PC-3 (cell line): ENCODE data around the gene ADAM29. TPM values are rescaled to one million over a fixed set of nuclear protein-coding genes. Genes with fewer than 3 reads are reported as not detected.

Experiments
- ATAC-seq: fragments of 200-7000 bp; cut with Tn5 transposase; 2 replicates; pipeline ENCODE4 v1.9.1; 2020; ENCODE audit warnings: mild to moderate bottlenecking, moderate library complexity
- BruUV-seq: library from RNA; stranded (reverse); fragments of 400-500 nt; replicated peaks from 2 replicates; lab custom pipeline; 2021; lab: Mats Ljungman, UMichigan
- CTCF ChIA-PET: fragments of 300-600 bp; sonication (Branson Sonifier 250); formaldehyde crosslinking; loops from one replicate; lab custom pipeline; 2022; ENCODE audit warnings: antibody characterized with exemption; lab: Charles Lee
- POLR2A ChIA-PET: fragments of 300-600 bp; sonication (Branson Sonifier 250); formaldehyde crosslinking; loops from one replicate; lab custom pipeline; 2022; ENCODE audit warnings: antibody characterized with exemption; ENCODE audit not compliant: unreplicated experiment; lab: Charles Lee
- DNase-seq: peaks from one replicate; pipeline ENCODE4 v3.0.0-alpha.2; 2015
- H2AFZ ChIP-seq: fragments of 300-600 bp; sonication (generic); 2 replicates; pipeline ENCODE4 v1.6.0; 2016; ENCODE audit warnings: antibody characterized with exemption, low read length
- H3F3A ChIP-seq: fragments of 300-600 bp; sonication (generic); one replicate; pipeline ENCODE4 v1.6.0; 2017; ENCODE audit warnings: antibody characterized with exemption, low read length, control low read depth, mild to moderate bottlenecking; ENCODE audit not compliant: unreplicated experiment
- H3K27ac ChIP-seq: fragments of 300-600 bp; sonication (generic); 2 replicates; pipeline ENCODE4 v1.5.1; 2016; ENCODE audit warnings: mild to moderate bottlenecking, low read length
- H3K27me3 ChIP-seq: fragments of 300-600 bp; sonication (generic); 2 replicates; pipeline ENCODE4 v1.6.1; 2016; ENCODE audit warnings: low read length, mixed read lengths
- H3K36me3 ChIP-seq: fragments of 300-600 bp; sonication (generic); 2 replicates; pipeline ENCODE4 v1.6.1; 2016; ENCODE audit warnings: low read depth, mixed run types, low read length, mixed read lengths
- H3K4me1 ChIP-seq: fragments of 300-600 bp; sonication (generic); 2 replicates; pipeline ENCODE4 v1.5.1; 2016; ENCODE audit warnings: low read length; ENCODE audit not compliant: insufficient read depth
- H3K4me2 ChIP-seq: fragments of 300-600 bp; sonication (generic); 2 replicates; pipeline ENCODE4 v1.6.0; 2016; ENCODE audit warnings: low read length
- H3K4me3 ChIP-seq: fragments of 300-600 bp; sonication (generic); 2 replicates; pipeline ENCODE4 v1.5.1; 2016; ENCODE audit warnings: mild to moderate bottlenecking, low read length, mixed read lengths
- H3K79me2 ChIP-seq: fragments of 300-600 bp; sonication (generic); 2 replicates; pipeline ENCODE4 v1.6.1; 2017; ENCODE audit warnings: low read length, mixed read lengths
- H3K9ac ChIP-seq: fragments of 300-600 bp; sonication (generic); 2 replicates; pipeline ENCODE4 v1.6.0; 2016; ENCODE audit warnings: mild to moderate bottlenecking, low read length
- H3K9me2 ChIP-seq: fragments of 300-600 bp; sonication (generic); replicated peaks from 2 replicates; pipeline ENCODE4 v1.6.1; 2016; ENCODE audit warnings: mixed run types, low read length, mixed read lengths
- H3K9me3 ChIP-seq: fragments of 300-600 bp; sonication (generic); 2 replicates; pipeline ENCODE4 v1.6.1; 2016; ENCODE audit warnings: low read length, mixed read lengths
- H4K20me1 ChIP-seq: fragments of 300-600 bp; sonication (generic); 2 replicates; pipeline ENCODE4 v1.6.1; 2016; ENCODE audit warnings: low read length, mixed read lengths
- CTCF ChIP-seq: fragments of 300-600 bp; sonication (generic); conservative IDR thresholded peaks from 2 replicates; pipeline ENCODE4 v1.5.1; 2017; ENCODE audit warnings: antibody characterized with exemption, low read depth, mild to moderate bottlenecking, low read length
- EZH2 ChIP-seq: fragments of 300-600 bp; sonication (generic); IDR thresholded peaks from one replicate; pipeline ENCODE4 v1.6.1; 2017; ENCODE audit warnings: antibody characterized with exemption, mild to moderate bottlenecking, low read length; ENCODE audit not compliant: unreplicated experiment
- EZH2phosphoT487 ChIP-seq: fragments of 300-600 bp; sonication (generic); IDR thresholded peaks from 2 replicates; pipeline ENCODE4 v1.6.1; 2018; ENCODE audit warnings: mild to moderate bottlenecking, antibody characterized with exemption, low read length, borderline replicate concordance
- intact Hi-C: fragments of 100-400 bp; cut with micrococcal nuclease; formaldehyde crosslinking; loops from 2 replicates; pipeline ENCODE4 v1.9.0; 2023
- total RNA-seq: library from RNA; depleted of rRNA; stranded (reverse); fragments of >200 nt; gene quantifications from 2 replicates; pipeline ENCODE4 v1.2.3, GENCODE V29; 2014

ADAM29 gene
- total RNA-seq, 1 experiment from 2014 or later, result not detected

GRCh38 chr4:174933083-174933482, 14.9 kb downstream of the ADAM29 start:
- no peak for TF ChIP-seq EZH2phosphoT487
- no peak for TF ChIP-seq CTCF
- no peak for TF ChIP-seq EZH2
- no peaks in the 10 kb centered on the region for H3K79me2 ChIP-seq
- no peaks in the 10 kb centered on the region for H3K9me2 ChIP-seq
- no peaks in the 10 kb centered on the region for H3K27me3 ChIP-seq
- no peaks in the 10 kb centered on the region for H4K20me1 ChIP-seq
- H3K36me3 ChIP-seq, result no peaks in the 10 kb centered on the region
- no peaks in the 10 kb centered on the region for H3K9me3 ChIP-seq
- no peaks in the 10 kb centered on the region for H3F3A ChIP-seq
- BruUV-seq, result no TSS peak
- H3K4me2 ChIP-seq, result no peak overlapping the region
- no peaks in the 10 kb centered on the region for H3K4me1 ChIP-seq
- ChIA-PET POLR2A (interaction anchor here (0.7 kb wide), 1 partner anchor 1609 kb away, joined by 5 read pairs; no protein-coding TSS in a partner anchor), CTCF (no interaction called here)
- ATAC-seq (no peak), DNase-seq (no peak)
- no peak overlapping the region for H3K27ac ChIP-seq
- intact Hi-C loops, result no loop called here
- no peak overlapping the region for H2AFZ ChIP-seq
- no peak overlapping the region for H3K4me3 ChIP-seq
- H3K9ac ChIP-seq, result no peak overlapping the region

- H3F3A ChIP-seq, result no peaks in the 10 kb centered on the region
- no peak for ATAC-seq
- H3K9ac ChIP-seq, result no peak overlapping the region
- TF ChIP-seq CTCF (no peak), EZH2phosphoT487 (no peak)
- H3K4me1 ChIP-seq, result no peaks in the 10 kb centered on the region
- no peaks in the 10 kb centered on the region for H3K79me2 ChIP-seq
- ChIA-PET POLR2A (no interaction called here), CTCF (no interaction called here)
- H2AFZ ChIP-seq, result no peak overlapping the region
- no peaks in the 10 kb centered on the region for H3K27me3 ChIP-seq
- H3K36me3 ChIP-seq, result no peaks in the 10 kb centered on the region
- H3K27ac ChIP-seq, result no peak overlapping the region
- no TSS peak for BruUV-seq
- intact Hi-C loops, result no loop called here
- DNase-seq, result no peak
- H3K9me2 ChIP-seq, result no peaks in the 10 kb centered on the region
- no peaks in the 10 kb centered on the region for H3K9me3 ChIP-seq
- H3K4me3 ChIP-seq, result no peak overlapping the region
- no peak overlapping the region for H3K4me2 ChIP-seq
- no peaks in the 10 kb centered on the region for H4K20me1 ChIP-seq
Observed at GRCh38 chr4:174934360-174934759, 16.2 kb downstream of the ADAM29 start.

- Histone ChIP-seq H3K27ac (no peak overlapping the region), H3K9ac (no peak overlapping the region), H3F3A (no peaks in the 10 kb centered on the region), H3K4me2 (no peak overlapping the region), H3K4me1 (no peaks in the 10 kb centered on the region), H3K9me3 (no peaks in the 10 kb centered on the region), H3K79me2 (no peaks in the 10 kb centered on the region), H3K4me3 (no peak overlapping the region), H3K9me2 (no peaks in the 10 kb centered on the region), H2AFZ (no peak overlapping the region), H4K20me1 (no peaks in the 10 kb centered on the region), H3K27me3 (no peaks in the 10 kb centered on the region), H3K36me3 (no peaks in the 10 kb centered on the region)
- DNase-seq (no peak), ATAC-seq (no peak)
- TF ChIP-seq CTCF, result no peak
- no peak for TF ChIP-seq EZH2
- no peak for TF ChIP-seq EZH2phosphoT487
- intact Hi-C loops, result no loop called here
- BruUV-seq, result no TSS peak
- POLR2A ChIA-PET, result no interaction called here
- CTCF ChIA-PET, result no interaction called here
Observed at GRCh38 chr4:174935607-174936006, 17.4 kb downstream of the ADAM29 start.
